Measurements from ENCODE around the gene NRXN3.

DNA sequence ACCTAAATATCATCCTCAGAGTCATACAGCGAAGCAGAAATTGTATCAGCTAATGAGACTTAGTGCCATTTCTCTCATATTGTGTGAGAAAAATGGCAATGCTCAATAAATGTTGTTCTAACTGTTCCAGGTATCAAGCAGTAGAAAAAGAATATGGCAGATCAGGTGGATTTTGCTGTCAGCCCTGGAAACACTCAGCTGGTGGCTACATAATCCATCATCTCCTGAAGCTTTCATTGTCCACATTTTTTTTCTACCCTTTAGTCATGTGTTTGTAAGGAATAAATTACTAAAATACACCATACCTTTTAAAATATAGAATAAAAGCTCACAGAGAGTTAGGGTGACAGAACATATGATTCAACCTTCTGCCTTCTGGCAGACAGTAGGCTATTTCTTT is 1200.8 kb downstream of the NRXN3 start:
- TF ChIP-seq, protein P1, sequence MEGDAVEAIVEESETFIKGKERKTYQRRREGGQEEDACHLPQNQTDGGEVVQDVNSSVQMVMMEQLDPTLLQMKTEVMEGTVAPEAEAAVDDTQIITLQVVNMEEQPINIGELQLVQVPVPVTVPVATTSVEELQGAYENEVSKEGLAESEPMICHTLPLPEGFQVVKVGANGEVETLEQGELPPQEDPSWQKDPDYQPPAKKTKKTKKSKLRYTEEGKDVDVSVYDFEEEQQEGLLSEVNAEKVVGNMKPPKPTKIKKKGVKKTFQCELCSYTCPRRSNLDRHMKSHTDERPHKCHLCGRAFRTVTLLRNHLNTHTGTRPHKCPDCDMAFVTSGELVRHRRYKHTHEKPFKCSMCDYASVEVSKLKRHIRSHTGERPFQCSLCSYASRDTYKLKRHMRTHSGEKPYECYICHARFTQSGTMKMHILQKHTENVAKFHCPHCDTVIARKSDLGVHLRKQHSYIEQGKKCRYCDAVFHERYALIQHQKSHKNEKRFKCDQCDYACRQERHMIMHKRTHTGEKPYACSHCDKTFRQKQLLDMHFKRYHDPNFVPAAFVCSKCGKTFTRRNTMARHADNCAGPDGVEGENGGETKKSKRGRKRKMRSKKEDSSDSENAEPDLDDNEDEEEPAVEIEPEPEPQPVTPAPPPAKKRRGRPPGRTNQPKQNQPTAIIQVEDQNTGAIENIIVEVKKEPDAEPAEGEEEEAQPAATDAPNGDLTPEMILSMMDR (conservative IDR thresholded peaks at IDR 0.05 in 1 of 2, IDR thresholded peaks at IDR 0.05 in 1 of 2; ENCODE audit: low read depth in 1 of 2, low read length in 2 of 2), result no peak
- TF ChIP-seq EZH2 (IDR thresholded peaks at IDR 0.05; ENCODE audit: low read length, missing control alignments), result no peak

Data from fibroblast of lung (primary cell).